Islet precursor cell (in vitro differentiated cells): ENCODE measurements around the gene RABIF.

Source experiments
- DNase-seq: peaks from one replicate; pipeline ENCODE4 v3.0.0-alpha.2; 2018

RABIF gene

GRCh38 chr1:202871367-202871766, 17.6 kb downstream of the RABIF start:
- DNase-seq, result no peak

DNA sequence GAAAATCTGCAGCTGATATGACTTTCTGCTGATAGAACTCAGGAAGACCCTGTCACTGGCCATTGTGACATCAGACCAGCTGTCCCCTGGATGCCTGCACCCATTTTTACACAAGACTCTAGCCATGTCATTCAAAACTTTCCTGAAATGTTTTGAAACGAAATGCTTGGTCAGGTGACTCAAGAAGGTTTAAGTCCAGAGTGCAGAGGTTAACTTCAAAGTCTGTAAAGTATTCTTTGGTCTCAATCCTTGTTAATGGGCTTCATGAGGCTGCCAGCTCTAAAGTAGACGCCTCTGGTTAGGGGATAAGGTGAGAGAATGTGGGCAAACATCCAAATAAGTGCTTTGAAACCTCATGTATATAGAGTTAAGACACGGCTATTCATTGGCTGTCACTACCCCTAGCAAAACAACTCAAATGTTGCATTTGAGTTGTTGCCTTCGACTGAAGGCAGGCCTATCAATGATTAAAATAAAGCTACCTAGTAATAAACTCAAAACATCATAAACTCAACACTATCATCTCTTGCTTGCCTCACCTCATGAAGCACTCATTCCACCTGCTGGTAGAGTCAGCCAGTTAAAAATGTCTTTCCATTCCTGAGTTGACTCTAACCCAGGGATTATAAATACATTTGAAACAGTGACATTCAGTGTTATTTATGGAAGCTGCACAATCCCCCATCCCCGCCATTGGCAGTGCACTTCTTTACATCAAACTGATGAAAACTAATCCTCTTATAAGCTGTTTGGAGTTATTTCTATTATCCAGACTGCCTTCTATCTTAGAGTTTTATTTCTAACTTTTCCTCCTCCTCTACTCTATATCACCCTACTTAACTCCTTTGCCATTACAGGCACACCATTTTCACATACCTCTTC, 26.0 kb downstream of the RABIF start:
- DNase-seq, result no peak

DNA sequence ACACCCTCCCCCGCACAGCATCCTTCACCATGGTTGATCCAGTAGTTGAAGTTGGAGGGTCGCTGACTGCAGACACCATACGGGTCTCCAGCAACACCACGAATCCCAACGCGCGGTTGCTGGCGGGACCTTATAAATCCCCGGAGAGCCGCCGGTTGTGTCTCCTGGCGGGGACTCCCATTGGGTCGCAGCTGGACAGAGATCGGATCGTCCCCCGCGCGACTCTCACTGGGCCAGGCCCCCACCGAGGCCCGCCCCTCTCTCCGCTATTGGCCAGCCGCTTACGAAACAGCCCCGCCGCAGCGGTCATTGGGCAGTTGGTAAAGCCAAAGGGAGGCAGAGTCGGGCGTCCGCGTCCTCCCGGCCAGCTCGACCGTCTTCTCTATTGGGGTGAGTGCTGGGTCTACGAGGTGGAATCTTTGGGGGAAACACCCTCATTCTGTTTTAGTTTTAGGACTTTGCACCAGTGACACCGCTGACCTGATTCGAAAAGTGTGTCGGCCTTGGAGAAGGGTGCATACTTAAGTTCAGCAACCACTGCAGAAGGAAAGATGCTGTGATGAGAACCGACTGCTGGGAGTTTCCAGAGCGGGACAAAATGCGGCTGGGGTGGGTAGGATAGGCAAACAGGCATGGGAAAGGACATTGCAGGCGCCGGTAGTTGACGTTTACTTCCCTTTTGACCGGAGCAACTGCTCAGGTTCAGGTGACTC, 27.4 kb downstream of the RABIF start:
- DNase-seq, result peak; percentile 99

DNA sequence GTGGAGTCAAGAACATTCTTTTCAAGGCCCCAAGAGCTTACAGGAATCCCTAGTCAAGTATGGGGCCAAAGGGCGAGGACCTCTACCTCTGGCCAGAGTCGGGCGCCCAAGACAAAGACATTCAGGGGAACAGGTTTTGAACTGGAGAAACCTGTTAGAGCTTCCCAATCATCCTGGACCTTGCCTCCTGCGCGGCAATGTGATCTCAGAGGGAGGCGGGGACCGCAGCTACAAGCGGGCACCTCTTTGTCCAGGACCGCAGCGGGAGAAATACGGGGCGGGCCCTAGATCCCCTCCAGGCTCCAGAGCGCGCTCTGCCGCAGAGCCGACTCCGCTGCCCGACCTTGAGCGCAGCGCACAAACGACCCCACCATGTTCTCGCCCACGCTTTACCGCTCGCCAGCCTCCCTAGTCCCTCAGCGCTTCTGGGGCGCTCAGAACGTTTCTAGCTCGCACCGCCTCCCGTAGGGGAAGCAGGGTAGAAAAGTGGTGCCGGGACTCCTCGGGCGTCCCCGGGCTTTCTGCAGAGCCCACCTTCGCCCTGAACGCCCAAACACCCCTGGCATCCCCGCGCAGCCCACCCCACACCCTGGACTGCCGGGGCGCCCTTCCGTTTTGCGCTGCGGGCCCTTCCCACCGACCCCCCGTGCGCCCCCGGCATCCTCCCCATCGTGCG, 28.1 kb downstream of the RABIF start:
- DNase-seq, result peak; percentile 97

- DNase-seq, result no peak
These were observed 30.0 kb downstream of the RABIF start for GRCh38 chr1:202858789-202859414.

GRCh38 chr1:202858331-202858730, 30.6 kb downstream of the RABIF start:
- DNase-seq, result no peak

DNA sequence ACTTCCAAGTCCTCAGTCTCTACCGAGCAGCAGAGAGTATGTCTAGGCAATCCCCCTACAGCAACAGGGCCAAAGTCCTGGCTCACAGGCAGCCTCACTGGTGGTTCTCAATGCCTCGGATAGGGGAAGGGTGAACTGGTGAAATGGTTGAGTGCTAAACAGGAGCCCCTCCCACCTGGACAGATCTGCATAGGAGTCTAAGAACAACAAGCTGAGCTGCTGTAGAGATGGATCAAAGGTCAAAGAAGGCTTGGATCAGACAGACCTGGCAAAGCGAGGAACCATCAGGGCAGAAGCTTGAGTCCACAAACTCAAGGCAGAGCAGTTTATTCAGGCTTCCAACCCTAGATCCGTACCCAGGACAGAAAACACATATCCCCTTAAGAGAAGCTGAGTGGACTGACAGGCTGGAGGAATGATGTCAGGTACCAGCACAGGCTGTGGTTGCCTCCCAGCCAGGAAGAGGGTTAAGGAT, 31.8 kb downstream of the RABIF start:
- no peak for DNase-seq

DNA sequence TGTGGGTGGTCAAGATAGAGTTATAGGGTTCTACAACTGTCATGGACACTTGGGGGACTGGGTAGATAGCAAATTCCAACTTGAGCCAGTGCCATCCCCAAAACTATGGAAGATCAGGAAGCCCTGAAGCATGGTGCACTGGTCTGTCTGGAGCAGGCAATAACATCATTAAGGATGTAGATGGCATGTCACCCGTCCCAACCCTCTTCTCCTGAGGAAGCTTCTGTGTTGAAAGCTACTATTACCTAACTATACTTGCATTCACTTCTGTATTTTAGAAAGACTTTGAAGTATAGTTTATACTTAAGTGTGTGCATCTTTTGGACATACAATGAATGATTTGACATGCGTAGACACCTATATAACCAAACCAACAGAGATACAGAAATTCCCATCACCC, 32.9 kb downstream of the RABIF start:
- no peak for DNase-seq

DNA sequence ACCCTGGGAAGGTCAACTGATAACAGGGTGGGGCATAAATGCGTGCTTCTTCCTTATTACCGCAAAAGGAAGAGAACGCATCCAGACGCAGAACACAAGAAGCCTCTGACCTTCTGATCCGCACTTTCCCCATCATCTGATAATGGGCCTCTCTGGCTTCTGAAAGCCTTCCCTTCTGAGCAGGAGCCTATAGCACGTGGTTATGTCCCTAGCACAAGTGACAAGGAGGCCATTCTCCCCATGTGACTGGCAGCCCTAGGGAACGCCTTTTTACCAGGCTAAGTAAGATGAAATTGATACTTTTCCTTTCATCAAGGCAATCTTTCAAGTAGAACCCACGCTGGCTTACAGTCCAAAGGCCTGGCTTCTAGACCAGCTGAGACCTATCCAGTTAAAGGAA, 34.2 kb downstream of the RABIF start:
- DNase-seq, result no peak

- DNase-seq, result peak; percentile 90
These were observed 36.6 kb downstream of the RABIF start for GRCh38 chr1:202852163-202852904.

DNA sequence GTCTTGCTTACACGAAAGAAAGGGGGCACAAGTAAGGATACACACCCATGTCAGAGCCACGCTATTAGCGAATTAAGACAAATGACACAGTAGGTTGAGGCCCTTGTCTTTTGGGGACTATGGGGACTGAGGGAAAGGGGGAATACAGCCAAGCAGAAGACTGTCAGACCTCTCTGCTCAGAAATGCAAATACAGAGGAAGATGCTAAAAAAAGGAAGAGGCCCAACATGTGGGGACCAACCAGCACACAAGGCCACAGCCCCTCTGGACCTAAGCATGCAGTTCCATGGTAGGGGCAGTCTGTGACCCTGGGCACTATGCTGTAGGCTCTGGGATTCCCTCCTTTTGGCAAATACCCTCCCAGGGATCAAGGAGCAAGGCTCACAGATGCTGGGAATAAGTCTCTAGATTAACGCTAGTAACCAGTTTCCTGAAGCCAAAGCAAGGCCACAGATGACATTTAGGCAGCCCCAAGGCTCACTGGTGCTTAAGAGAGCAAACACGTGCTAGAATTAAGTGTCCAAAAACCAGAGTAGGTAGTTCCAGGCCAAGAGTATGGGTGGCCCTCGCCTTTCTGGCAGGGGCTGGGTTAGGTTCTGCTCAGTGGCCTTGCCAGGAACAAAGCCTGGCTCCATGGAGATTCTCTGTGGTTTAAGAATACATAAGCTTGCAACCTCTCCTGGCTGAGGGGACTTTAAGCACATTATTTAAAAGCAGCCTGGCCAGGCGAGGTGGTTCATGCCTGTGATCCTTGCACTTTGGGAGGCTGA, 38.2 kb downstream of the RABIF start:
- DNase-seq, result no peak

GRCh38 chr1:202848191-202848542, 40.8 kb downstream of the RABIF start:
- DNase-seq, result no peak

GRCh38 chr1:202844935-202845334, 44.0 kb downstream of the RABIF start:
- DNase-seq, result no peak

DNA sequence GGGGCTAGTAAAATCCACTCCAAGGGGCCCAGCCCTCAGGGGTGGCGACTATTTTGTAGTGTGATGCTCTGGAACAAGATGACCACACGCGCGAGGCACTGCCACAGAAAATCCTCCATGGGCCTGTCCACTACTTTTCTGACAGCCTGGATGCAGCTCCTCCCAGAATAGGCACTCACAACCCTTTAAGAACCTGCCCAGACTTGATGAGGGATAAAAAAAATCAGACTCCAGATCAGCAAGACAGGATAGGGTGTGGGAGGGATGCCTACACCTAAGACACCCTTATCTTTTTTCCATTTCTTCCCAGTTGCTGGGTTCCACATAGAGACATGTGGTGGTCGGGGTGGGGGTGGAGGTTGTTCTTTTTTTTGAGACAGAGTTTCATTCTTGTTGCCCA, 44.7 kb downstream of the RABIF start:
- DNase-seq, result no peak

- no peak for DNase-seq
These were observed 45.9 kb downstream of the RABIF start for GRCh38 chr1:202843081-202843480.

- DNase-seq, result no peak
These were observed 51.1 kb downstream of the RABIF start for GRCh38 chr1:202837746-202838262.

DNA sequence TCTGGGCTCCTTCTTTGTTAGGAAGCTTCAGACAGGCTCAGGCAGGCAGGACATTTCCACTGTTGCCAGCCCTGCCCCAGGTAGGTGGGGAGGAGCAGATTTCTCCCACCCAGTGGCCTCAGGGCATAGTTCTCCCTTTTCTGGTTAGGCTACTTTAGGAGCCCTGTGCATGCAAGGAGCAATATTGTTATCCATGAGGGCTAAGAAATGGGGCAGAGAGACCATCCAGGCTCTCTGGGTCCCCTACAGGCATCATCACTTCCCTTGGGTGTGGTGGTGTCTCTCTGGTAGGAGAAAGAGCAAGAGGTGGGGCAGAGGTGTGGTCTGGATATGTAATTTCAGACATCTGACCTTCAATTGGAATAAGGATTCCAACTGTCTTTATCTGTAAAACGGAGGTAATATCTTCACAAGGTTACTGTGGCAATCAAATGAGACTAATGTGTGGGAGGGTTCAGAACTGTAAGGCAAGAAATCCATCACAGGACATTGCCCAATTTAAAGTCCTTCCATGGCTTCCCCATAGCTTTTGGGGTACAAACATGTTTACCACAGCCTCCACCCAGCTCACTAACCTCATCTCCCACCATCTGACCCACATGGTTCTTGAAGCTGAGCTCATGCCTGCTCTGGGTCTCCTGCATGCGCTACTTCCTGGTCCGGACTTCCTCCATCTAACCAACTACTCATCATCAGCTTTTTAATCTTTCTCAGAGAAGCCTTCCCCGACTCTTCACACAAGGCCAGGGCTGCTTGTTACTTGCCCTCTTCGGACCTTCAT, 52.1 kb downstream of the RABIF start:
- DNase-seq, result peak; percentile 81

- DNase-seq, result no peak
These were observed 53.3 kb downstream of the RABIF start for GRCh38 chr1:202835548-202836072.

DNA sequence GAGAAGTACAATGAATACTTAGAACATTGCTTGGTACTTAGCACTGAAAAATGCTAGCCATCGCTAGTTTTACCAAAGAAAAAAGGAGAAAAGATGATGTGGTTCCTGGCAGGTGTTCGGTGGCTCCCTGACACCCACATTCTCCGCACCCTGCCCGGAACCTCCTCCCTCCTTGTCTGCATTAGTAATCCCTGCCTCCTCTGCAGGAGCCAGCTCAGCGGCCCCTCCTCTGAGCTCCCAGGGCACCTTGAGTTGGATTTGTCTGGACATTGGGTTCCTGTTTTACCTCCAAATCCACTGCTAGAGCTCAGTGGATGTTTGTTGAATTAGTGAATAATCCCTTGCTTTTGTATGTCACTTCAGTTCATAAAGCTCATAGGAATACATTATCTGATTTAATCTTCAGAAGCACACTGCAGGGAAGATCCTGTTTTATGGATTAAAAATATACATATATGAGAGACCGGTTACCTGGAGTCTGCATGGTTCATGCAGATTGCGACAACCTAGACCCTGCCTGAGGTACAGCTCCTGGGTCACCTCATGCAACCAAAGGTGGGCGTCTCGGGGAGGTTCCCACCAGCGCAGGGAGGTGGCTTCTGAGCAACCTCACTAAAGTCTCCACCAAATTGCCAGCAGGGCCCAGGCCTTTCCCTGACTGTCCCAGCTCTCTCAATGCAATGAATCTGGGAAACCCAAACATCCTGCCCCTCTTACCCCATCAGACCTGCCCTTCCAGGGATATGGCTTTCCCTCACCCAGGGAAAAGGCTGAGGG, 54.0 kb downstream of the RABIF start:
- DNase-seq, result no peak
